CD4-positive, alpha-beta T cell (primary cell): ENCODE data around the gene BRD1. TPM values are rescaled to one million over a fixed set of nuclear protein-coding genes. Genes with fewer than 3 reads are reported as not detected.

Experiments
- ATAC-seq: fragments of 200-7000 bp; cut with Tn5 transposase; one replicate; pipeline ENCODE4 v1.10.0; 2022; ENCODE audit warnings: mild to moderate bottlenecking; ENCODE audit not compliant: poor library complexity
- CTCF ChIA-PET: fragments of 350-600 bp; sonication (Branson Sonifier 250); formaldehyde crosslinking; loops from one replicate; lab custom pipeline; 2021; ENCODE audit warnings: antibody characterized with exemption, inconsistent platforms; lab: Charles Lee
- POLR2A ChIA-PET: fragments of 350-600 bp; sonication (Branson Sonifier 250); formaldehyde crosslinking; loops from one replicate; lab custom pipeline; 2021; ENCODE audit warnings: antibody characterized with exemption, inconsistent platforms; lab: Charles Lee
- DNase-seq, 14 experiments: peaks; one replicate each; pipeline ENCODE4 v3.0.0-alpha.2; 2013 to 2020; ENCODE audit warnings: mixed read lengths in 2 of 14
- H3K27ac ChIP-seq, 2 donors: one replicate each; pipeline versions ENCODE4 v1.5.1 to v1.7.0; 2013; ENCODE audit warnings: low read length in 2 of 2, low read depth in 1 of 2, mild to moderate bottlenecking in 1 of 2
- H3K27me3 ChIP-seq, 2 experiments: 1 replicate in 1 of 2; 2 replicates in 1 of 2; pipeline versions ENCODE4 v1.6.1 to v1.7.0; 2013; ENCODE audit warnings: low read length in 2 of 2, control low read depth in 1 of 2, mild to moderate bottlenecking in 1 of 2, moderate library complexity in 1 of 2; ENCODE audit not compliant: insufficient read depth in 2 of 2, control insufficient read depth in 1 of 2
- H3K36me3 ChIP-seq: one replicate; pipeline ENCODE4 v1.6.1; 2013; ENCODE audit warnings: low read length, control low read depth; ENCODE audit not compliant: insufficient read depth
- H3K4me1 ChIP-seq: one replicate; pipeline ENCODE4 v1.6.1; 2013; ENCODE audit warnings: low read length, control low read depth; ENCODE audit not compliant: insufficient read depth
- H3K4me3 ChIP-seq: one replicate; pipeline ENCODE4 v1.5.1; 2013; ENCODE audit warnings: mild to moderate bottlenecking, low read length, moderate library complexity
- H3K9me3 ChIP-seq, 2 experiments: 1 replicate in 1 of 2; 2 replicates in 1 of 2; pipeline versions ENCODE4 v1.6.1 to v1.7.0; 2013; ENCODE audit warnings: low read length in 2 of 2, mild to moderate bottlenecking in 2 of 2, control low read depth in 1 of 2, moderate library complexity in 1 of 2; ENCODE audit not compliant: control insufficient read depth in 1 of 2, insufficient read depth in 1 of 2
- H3K27ac Mint-ChIP-seq: one replicate; pipeline ENCODE4 v1.8.0; 2020; ENCODE audit warnings: mixed read lengths
- H3K27me3 Mint-ChIP-seq: one replicate; pipeline ENCODE4 v1.8.0; 2021; ENCODE audit warnings: mixed read lengths
- H3K36me3 Mint-ChIP-seq: one replicate; pipeline ENCODE4 v1.8.0; 2021; ENCODE audit warnings: low read depth, mixed read lengths
- H3K4me1 Mint-ChIP-seq: one replicate; pipeline ENCODE4 v1.8.0; 2021; ENCODE audit warnings: low read depth, mixed read lengths
- H3K4me3 Mint-ChIP-seq: one replicate; pipeline ENCODE4 v1.8.0; 2020; ENCODE audit warnings: mild to moderate bottlenecking, mixed read lengths
- H3K9me3 Mint-ChIP-seq: one replicate; pipeline ENCODE4 v1.8.0; 2020; ENCODE audit warnings: mixed read lengths
- intact Hi-C, 2 experiments: fragments of 100-400 bp; cut with DNase I in 1 of 2; cut with micrococcal nuclease in 1 of 2; formaldehyde crosslinking; loops; one replicate each; pipeline versions ENCODE4 v1.15.1 to v1.9.0; 2023 to 2025; cut with DNase I, micrococcal nuclease
- total RNA-seq, 174 experiments: library from RNA in 2 of 174; stranded (reverse) in 2 of 174; gene quantifications; one replicate each; pipeline ENCODE4 v1.2.3 and lab custom pipeline; 2021 to 2026
- TF ChIP-seq, protein P1 (sequence below): fragments of 200-600 bp; IDR thresholded peaks from one replicate; pipeline ENCODE4 v1.8.0; 2022; ENCODE audit warnings: antibody characterized with exemption, mild to moderate bottlenecking

BRD1 gene
- total RNA-seq, 2 experiments from 2014 or later, result 129 to 130 TPM

DNA sequence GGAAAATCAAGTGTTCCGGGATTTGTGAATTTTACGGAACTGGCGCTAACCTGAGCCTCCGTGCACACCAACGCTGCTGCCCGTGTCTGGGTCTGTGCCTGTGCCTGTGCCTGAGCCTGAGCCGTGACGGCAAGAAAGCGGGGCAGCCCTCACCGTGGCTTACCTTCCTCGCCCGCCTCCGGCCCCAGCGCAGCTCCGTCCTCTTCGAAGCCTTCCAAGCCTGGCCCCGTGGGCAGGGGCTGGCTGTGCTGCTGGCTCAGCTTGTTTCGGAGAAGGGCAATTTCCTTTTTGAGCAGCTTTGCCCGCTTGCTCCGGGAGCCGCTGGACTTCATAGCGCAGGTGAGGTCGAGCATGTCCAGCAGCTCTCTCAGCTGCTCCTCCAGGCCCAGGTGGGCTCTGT lies 33.8 kb downstream of the BRD1 start:
- no peaks in the 10 kb centered on the region for H3K27me3 Mint-ChIP-seq
- no peaks in the 10 kb centered on the region for H3K9me3 Mint-ChIP-seq
- H3K27ac Mint-ChIP-seq, result no peak overlapping the region
- Histone ChIP-seq H3K36me3 (peaks cover 88% of the 10 kb centered on the region), H3K9me3 (no peaks in the 10 kb centered on the region), H3K27me3 (no peaks in the 10 kb centered on the region), H3K4me3 (no peak overlapping the region), H3K27ac (no peak overlapping the region), H3K4me1 (peaks cover 31% of the 10 kb centered on the region)
- H3K4me3 Mint-ChIP-seq, result no peak overlapping the region
- no peak for DNase-seq
- TF ChIP-seq, protein P1, sequence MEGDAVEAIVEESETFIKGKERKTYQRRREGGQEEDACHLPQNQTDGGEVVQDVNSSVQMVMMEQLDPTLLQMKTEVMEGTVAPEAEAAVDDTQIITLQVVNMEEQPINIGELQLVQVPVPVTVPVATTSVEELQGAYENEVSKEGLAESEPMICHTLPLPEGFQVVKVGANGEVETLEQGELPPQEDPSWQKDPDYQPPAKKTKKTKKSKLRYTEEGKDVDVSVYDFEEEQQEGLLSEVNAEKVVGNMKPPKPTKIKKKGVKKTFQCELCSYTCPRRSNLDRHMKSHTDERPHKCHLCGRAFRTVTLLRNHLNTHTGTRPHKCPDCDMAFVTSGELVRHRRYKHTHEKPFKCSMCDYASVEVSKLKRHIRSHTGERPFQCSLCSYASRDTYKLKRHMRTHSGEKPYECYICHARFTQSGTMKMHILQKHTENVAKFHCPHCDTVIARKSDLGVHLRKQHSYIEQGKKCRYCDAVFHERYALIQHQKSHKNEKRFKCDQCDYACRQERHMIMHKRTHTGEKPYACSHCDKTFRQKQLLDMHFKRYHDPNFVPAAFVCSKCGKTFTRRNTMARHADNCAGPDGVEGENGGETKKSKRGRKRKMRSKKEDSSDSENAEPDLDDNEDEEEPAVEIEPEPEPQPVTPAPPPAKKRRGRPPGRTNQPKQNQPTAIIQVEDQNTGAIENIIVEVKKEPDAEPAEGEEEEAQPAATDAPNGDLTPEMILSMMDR, result no peak
- ATAC-seq, result no peak
- ChIA-PET POLR2A (no interaction called here), CTCF (no interaction called here)
- H3K4me1 Mint-ChIP-seq, result peaks cover 42% of the 10 kb centered on the region
- intact Hi-C loops, result no loop called here
- peaks cover 92% of the 10 kb centered on the region for H3K36me3 Mint-ChIP-seq

DNA sequence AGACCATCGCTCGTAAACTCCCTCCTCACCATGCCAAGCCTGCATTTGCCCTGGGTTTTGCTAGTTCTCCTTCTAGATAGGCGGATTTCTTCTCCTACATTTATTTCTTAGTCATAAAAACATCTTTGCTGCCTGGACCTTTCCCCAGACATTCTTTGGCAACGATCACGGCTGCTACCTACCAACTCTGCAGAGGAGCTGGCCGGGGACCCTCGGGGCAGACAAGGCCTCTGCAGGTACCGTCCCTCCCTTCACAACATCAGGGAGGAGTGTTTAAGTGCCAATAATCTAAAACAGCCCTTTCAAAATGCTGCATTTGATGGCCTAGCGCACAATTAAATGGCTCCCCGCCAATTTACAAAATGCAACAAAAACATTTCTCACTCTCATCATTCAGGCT lies 34.4 kb downstream of the BRD1 start:
- DNase-seq, result no peak
- Mint-ChIP-seq H3K9me3 (no peaks in the 10 kb centered on the region), H3K27me3 (no peaks in the 10 kb centered on the region), H3K4me3 (peak overlapping the region; percentile 15), H3K27ac (peak overlapping the region; percentile 68), H3K36me3 (peaks cover 93% of the 10 kb centered on the region), H3K4me1 (peaks cover 48% of the 10 kb centered on the region)
- no peaks in the 10 kb centered on the region for H3K27me3 ChIP-seq
- intact Hi-C loops, result no loop called here
- POLR2A ChIA-PET, result interaction anchor here (1.3 kb wide), 1 partner anchor 10 kb away, joined by 3 read pairs; no protein-coding TSS in a partner anchor
- no peak for ATAC-seq
- H3K27ac ChIP-seq, result no peak overlapping the region
- TF ChIP-seq, protein P1, result no peak
- peaks cover 83% of the 10 kb centered on the region for H3K36me3 ChIP-seq
- H3K4me3 ChIP-seq, result no peak overlapping the region
- H3K4me1 ChIP-seq, result peaks cover 36% of the 10 kb centered on the region
- CTCF ChIA-PET, result no interaction called here
- H3K9me3 ChIP-seq, result no peaks in the 10 kb centered on the region

DNA sequence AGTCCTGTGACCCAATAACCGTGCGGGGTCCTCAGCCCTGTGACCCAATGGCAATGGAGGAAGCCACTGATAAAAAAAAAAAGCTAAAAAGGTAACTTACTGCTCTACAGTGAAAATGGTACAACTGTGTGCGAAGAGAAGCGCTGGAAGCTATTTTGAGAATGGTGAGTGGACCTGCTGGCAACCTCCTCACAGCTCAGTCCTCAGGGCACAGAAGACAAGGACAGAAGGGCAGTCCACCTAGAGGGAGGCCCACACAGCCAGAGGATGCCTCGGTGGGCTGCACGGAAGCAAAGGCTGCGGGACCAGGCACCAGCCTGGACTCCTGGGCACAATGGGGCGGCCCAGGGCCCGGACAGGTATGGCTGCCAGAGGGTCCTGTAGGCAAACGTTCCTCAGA lies 35.6 kb downstream of the BRD1 start:
- Histone ChIP-seq H3K4me3 (no peak overlapping the region), H3K4me1 (peaks cover 44% of the 10 kb centered on the region), H3K9me3 (no peaks in the 10 kb centered on the region), H3K27ac (no peak overlapping the region), H3K27me3 (no peaks in the 10 kb centered on the region), H3K36me3 (peaks cover 83% of the 10 kb centered on the region)
- DNase-seq (no peak), ATAC-seq (no peak)
- Mint-ChIP-seq H3K9me3 (no peaks in the 10 kb centered on the region), H3K36me3 (peaks cover 93% of the 10 kb centered on the region), H3K4me3 (peak overlapping the region; percentile 7), H3K27ac (peak overlapping the region; percentile 68), H3K4me1 (peaks cover 57% of the 10 kb centered on the region), H3K27me3 (no peaks in the 10 kb centered on the region)
- intact Hi-C loops, result no loop called here
- TF ChIP-seq, protein P1, result no peak
- ChIA-PET POLR2A (interaction anchor here (1.3 kb wide), 1 partner anchor 11 kb away, joined by 3 read pairs; no protein-coding TSS in a partner anchor), CTCF (no interaction called here)
